Endothelial cell of umbilical vein (primary cell): ENCODE data around the gene SLC43A1. TPM values are rescaled to one million over a fixed set of nuclear protein-coding genes. Genes with fewer than 3 reads are reported as not detected.

ENCODE experiments used
- BruUV-seq: library from RNA; stranded (reverse); fragments of 400-500 nt; replicated peaks from 2 replicates; lab custom pipeline; 2021; lab: Mats Ljungman, UMichigan
- CTCF ChIA-PET: fragments of 300-600, 350-600 bp; sonication (Branson Sonifier 250); formaldehyde crosslinking; loops from one replicate; lab custom pipeline; 2021; ENCODE audit warnings: antibody characterized with exemption, inconsistent platforms; lab: Charles Lee
- POLR2A ChIA-PET: fragments of 300-600, 350-600 bp; sonication (Branson Sonifier 250); formaldehyde crosslinking; loops from one replicate; lab custom pipeline; 2021; ENCODE audit warnings: antibody characterized with exemption, inconsistent platforms; lab: Charles Lee
- DNase-seq: peaks from one replicate; pipeline ENCODE4 v3.0.0-alpha.2; 2011; ENCODE audit warnings: low read depth, low spot score
- FAIRE-seq: peaks from 2 replicates; lab custom pipeline; 2011; peaks lifted over from hg19 to GRCh38; lab: Jason Lieb, UNC
- H2AFZ ChIP-seq: 2 replicates; pipeline ENCODE4 v1.6.0; 2012; ENCODE audit warnings: low read depth, low read length, control low read depth, inconsistent platforms
- H3K27ac ChIP-seq: 2 replicates; pipeline ENCODE4 v1.5.1; 2011; ENCODE audit warnings: low read depth, mild to moderate bottlenecking, control low read depth, low read length, moderate library complexity; ENCODE audit not compliant: insufficient read depth
- H3K27me3 ChIP-seq, 2 experiments: 2 replicates each; pipeline versions ENCODE4 v1.6.0 to v1.6.1; 2011; ENCODE audit warnings: low read length in 2 of 2, mixed read lengths in 1 of 2; ENCODE audit not compliant: control insufficient read depth in 2 of 2, insufficient read depth in 2 of 2
- H3K36me3 ChIP-seq, 2 experiments: 2 replicates in 1 of 2; 3 replicates in 1 of 2; pipeline ENCODE4 v1.5.1; 2011; ENCODE audit warnings: low read length in 2 of 2, mild to moderate bottlenecking in 1 of 2, moderate library complexity in 1 of 2; ENCODE audit not compliant: control insufficient read depth in 2 of 2, insufficient read depth in 2 of 2; ENCODE audit errors: extremely low read depth in 1 of 2
- H3K4me1 ChIP-seq: 3 replicates; pipeline ENCODE4 v1.5.1; 2011; ENCODE audit warnings: mild to moderate bottlenecking, low read length; ENCODE audit not compliant: control insufficient read depth, insufficient read depth; ENCODE audit errors: extremely low read depth
- H3K4me2 ChIP-seq: 2 replicates; pipeline ENCODE4 v1.6.1; 2011; ENCODE audit warnings: low read length, control low read depth, mixed read lengths; ENCODE audit not compliant: insufficient read depth
- H3K4me3 ChIP-seq, 3 experiments: fragments of 200-600 bp in 1 of 3; sonication (generic), shearing (Covaris generic) in 1 of 3; replicated peaks in 1 of 3; 2 replicates each; pipeline ENCODE4 v1.5.1; 2011 to 2016; ENCODE audit warnings: control low read depth in 3 of 3, low read length in 3 of 3, mild to moderate bottlenecking in 2 of 3, inconsistent platforms in 1 of 3, low read depth in 1 of 3, moderate library complexity in 1 of 3; ENCODE audit not compliant: insufficient read depth in 1 of 3
- H3K79me2 ChIP-seq: 2 replicates; pipeline ENCODE4 v1.6.0; 2012; ENCODE audit warnings: low read length, inconsistent platforms; ENCODE audit not compliant: control insufficient read depth, insufficient read depth
- H3K9ac ChIP-seq: replicated peaks from 2 replicates; pipeline ENCODE3; 2011; ENCODE audit warnings: low read length, control low read depth; ENCODE audit not compliant: insufficient read depth; ENCODE audit errors: extremely low read depth
- H3K9me1 ChIP-seq: replicated peaks from 3 replicates; pipeline ENCODE4 v1.6.0; 2011; ENCODE audit warnings: mild to moderate bottlenecking, low read length; ENCODE audit not compliant: control insufficient read depth, insufficient read depth; ENCODE audit errors: extremely low read depth
- H3K9me3 ChIP-seq: replicated peaks from 2 replicates; pipeline ENCODE4 v1.5.1; 2012; ENCODE audit warnings: low read length, inconsistent platforms; ENCODE audit not compliant: control insufficient read depth, insufficient read depth
- H4K20me1 ChIP-seq: replicated peaks from 2 replicates; pipeline ENCODE3; 2011; ENCODE audit warnings: mild to moderate bottlenecking, low read length; ENCODE audit not compliant: control insufficient read depth, insufficient read depth; ENCODE audit errors: extremely low read depth
- EZH2 ChIP-seq: IDR thresholded peaks from 2 replicates; pipeline ENCODE4 v1.6.1; 2012; ENCODE audit warnings: borderline replicate concordance, low read depth, mild to moderate bottlenecking, moderate library complexity, low read length, inconsistent platforms; ENCODE audit not compliant: severe bottlenecking
- FOS ChIP-seq: IDR thresholded peaks from 2 replicates; pipeline ENCODE4 v1.6.1; 2011; ENCODE audit warnings: mild to moderate bottlenecking, low read length, moderate library complexity, borderline replicate concordance; ENCODE audit not compliant: insufficient read depth
- GATA2 ChIP-seq: IDR thresholded peaks from 2 replicates; pipeline ENCODE4 v1.7.0; 2011; ENCODE audit warnings: low read depth, mild to moderate bottlenecking, moderate library complexity, mixed read lengths, low read length; ENCODE audit not compliant: insufficient read length, insufficient read depth
- JUN ChIP-seq: IDR thresholded peaks from 2 replicates; pipeline ENCODE4 v1.6.1; 2011; ENCODE audit warnings: borderline replicate concordance, low read depth; ENCODE audit not compliant: insufficient read length, insufficient read depth
- MYC ChIP-seq: IDR thresholded peaks from one replicate; pipeline ENCODE4 v1.6.1; 2011; ENCODE audit warnings: mild to moderate bottlenecking, low read depth, low read length
- POLR2A ChIP-seq: IDR thresholded peaks from 2 replicates; pipeline ENCODE4 v1.6.1; 2012; ENCODE audit warnings: low read depth, mild to moderate bottlenecking, control low read depth, low read length
- POLR2AphosphoS5 ChIP-seq: IDR thresholded peaks from 2 replicates; pipeline ENCODE4 v1.6.1; 2012; ENCODE audit warnings: low read depth, mild to moderate bottlenecking, control low read depth, low read length, moderate library complexity; ENCODE audit not compliant: insufficient read depth
- dilution Hi-C: fragments of 300-500 bp; cut with MboI; formaldehyde crosslinking; loops from one replicate; pipeline ENCODE4 v1.15.0; 2019; ENCODE audit warnings: low sequenced_read_pairs; ENCODE audit not compliant: extremely low pct_ligation_motif_present
- intact Hi-C: fragments of 100-400 bp; cut with micrococcal nuclease; formaldehyde crosslinking; loops from one replicate; pipeline ENCODE4 v1.10.0; 2022
- polyA plus RNA-seq, 4 experiments: library from polyadenylated mRNA; depleted of rRNA in 3 of 4; stranded (reverse) in 3 of 4; unstranded in 1 of 4; fragments of >200 nt; gene quantifications; 2 replicates each; pipeline versions ENCODE4 v1.2.1 to v1.2.3, GENCODE V29; 2011 to 2012; ENCODE audit warnings: missing spikeins in 1 of 4
- total RNA-seq: library from RNA; stranded (reverse); gene quantifications from 2 replicates; pipeline ENCODE4 v1.2.3, GENCODE V29; 2021
- TF ChIP-seq, protein P1 (sequence below), 2 donors: IDR thresholded peaks; 1 replicate in 1 of 2; 2 replicates in 1 of 2; pipeline ENCODE4 v1.5.1; 2011; ENCODE audit warnings: low read length in 2 of 2, mild to moderate bottlenecking in 2 of 2, moderate library complexity in 2 of 2, control low read depth in 1 of 2, inconsistent platforms in 1 of 2, low read depth in 1 of 2; ENCODE audit not compliant: insufficient read depth in 1 of 2; ENCODE audit errors: extremely low read depth in 1 of 2
- TF ChIP-seq, protein P2 (sequence below): IDR thresholded peaks from 2 replicates; pipeline ENCODE4 v1.6.1; 2011; ENCODE audit not compliant: insufficient read depth, insufficient read length

Gene SLC43A1
- total and polyA plus RNA-seq, 2 donors (not counting 3 experiments of a cell fraction or from before 2014, with no cell fraction given) = 13.7 to 19.5 TPM

DNA sequence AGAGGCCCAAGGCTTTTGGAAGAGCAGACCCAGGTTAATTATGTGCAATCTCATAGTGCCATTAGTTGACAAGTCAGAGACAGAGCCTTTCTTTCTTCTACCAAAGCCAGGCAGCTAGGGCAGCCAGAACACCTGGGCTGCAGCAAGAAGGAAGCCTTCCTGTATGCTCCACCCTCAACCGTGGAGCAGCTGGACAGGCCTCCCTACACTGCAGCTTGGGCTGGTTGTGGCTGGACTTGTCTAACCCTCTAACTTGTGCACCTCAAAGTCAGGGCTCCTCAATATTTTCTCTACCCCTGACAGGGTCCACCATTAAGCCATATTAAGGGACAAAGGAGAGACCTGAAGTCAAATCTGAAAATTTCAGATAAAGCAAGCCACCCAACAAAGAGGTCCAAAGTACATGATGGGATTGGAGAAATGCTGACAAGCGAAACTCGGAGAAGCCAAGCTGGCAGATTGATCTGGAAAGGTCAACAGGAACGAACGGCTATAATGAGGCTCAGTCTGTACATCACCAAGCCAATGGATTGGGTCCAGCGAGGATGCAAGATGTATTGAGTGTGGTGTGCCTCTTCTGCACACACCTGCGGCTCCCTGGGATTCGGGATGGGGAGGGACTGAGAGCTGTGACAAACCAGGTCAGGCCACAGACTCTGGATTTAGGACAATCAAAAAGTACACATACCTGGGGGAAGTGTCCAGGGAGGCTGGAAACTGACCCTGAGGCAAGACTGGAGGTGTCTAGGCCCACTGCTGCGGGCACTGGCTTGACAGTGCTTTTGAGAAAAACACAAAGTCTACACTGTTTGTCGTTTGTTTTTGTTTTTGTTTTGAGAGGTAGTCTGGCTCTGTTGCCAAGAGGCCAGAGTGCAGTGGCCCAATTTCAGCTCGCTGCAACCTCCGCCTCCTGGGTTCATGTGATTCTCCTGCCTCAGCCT is 76.9 kb downstream of the SLC43A1 start:
- Histone ChIP-seq H3K9me1 (no peaks in the 10 kb centered on the region), H3K27ac (no peak overlapping the region), H3K27me3 (peaks cover 0 to 5% of the 10 kb centered on the region in 2 experiments), H3K9me3 (no peaks in the 10 kb centered on the region), H3K79me2 (no peaks in the 10 kb centered on the region), H4K20me1 (no peaks in the 10 kb centered on the region), H3K4me1 (no peaks in the 10 kb centered on the region), H3K4me3 (no peak overlapping the region), H2AFZ (no peak overlapping the region), H3K4me2 (no peak overlapping the region), H3K9ac (no peak overlapping the region), H3K36me3 (no peaks in the 10 kb centered on the region)
- BruUV-seq = no TSS peak
- FAIRE-seq = no peak
- dilution Hi-C loops (no loop called here), intact Hi-C loops (no loop called here)
- TF ChIP-seq POLR2A (no peak), MYC (no peak), GATA2 (no peak), POLR2AphosphoS5 (no peak), JUN (no peak), FOS (no peak), EZH2 (no peak)
- TF ChIP-seq, protein P1, sequence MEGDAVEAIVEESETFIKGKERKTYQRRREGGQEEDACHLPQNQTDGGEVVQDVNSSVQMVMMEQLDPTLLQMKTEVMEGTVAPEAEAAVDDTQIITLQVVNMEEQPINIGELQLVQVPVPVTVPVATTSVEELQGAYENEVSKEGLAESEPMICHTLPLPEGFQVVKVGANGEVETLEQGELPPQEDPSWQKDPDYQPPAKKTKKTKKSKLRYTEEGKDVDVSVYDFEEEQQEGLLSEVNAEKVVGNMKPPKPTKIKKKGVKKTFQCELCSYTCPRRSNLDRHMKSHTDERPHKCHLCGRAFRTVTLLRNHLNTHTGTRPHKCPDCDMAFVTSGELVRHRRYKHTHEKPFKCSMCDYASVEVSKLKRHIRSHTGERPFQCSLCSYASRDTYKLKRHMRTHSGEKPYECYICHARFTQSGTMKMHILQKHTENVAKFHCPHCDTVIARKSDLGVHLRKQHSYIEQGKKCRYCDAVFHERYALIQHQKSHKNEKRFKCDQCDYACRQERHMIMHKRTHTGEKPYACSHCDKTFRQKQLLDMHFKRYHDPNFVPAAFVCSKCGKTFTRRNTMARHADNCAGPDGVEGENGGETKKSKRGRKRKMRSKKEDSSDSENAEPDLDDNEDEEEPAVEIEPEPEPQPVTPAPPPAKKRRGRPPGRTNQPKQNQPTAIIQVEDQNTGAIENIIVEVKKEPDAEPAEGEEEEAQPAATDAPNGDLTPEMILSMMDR (IDR thresholded peaks at IDR 0.05; ENCODE audit: extremely low read depth in 1 of 2, insufficient read depth in 1 of 2, low read depth in 1 of 2, low read length in 2 of 2) = no peak
- TF ChIP-seq, protein P2, sequence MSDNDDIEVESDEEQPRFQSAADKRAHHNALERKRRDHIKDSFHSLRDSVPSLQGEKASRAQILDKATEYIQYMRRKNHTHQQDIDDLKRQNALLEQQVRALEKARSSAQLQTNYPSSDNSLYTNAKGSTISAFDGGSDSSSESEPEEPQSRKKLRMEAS = no peak
- no peak for DNase-seq
- POLR2A ChIA-PET = no interaction called here
- CTCF ChIA-PET = interaction anchor here (1.2 to 2.2 kb wide), 2 partner anchors 20 to 51 kb away, joined by 3 to 7 read pairs; no protein-coding TSS in a partner anchor
